OCI-LY7 (cell line): ENCODE measurements around the gene SLCO1A2.

ENCODE experiments used
- CTCF ChIP-seq: fragments of 200-600 bp; sonication (generic); conservative IDR thresholded peaks from 2 replicates; pipeline ENCODE4 v1.5.1; 2014; ENCODE audit warnings: mild to moderate bottlenecking, antibody characterized with exemption, low read length, moderate library complexity, mixed read lengths
- EZH2phosphoT487 ChIP-seq: fragments of 200-600 bp; sonication (generic); IDR thresholded peaks from 2 replicates; pipeline ENCODE4 v1.6.1; 2018; ENCODE audit warnings: low read depth, borderline replicate concordance, mild to moderate bottlenecking, mixed run types, antibody characterized with exemption, low read length, moderate library complexity, mixed read lengths

GRCh38 chr12:21276826-21277225, 57.9 kb downstream of the SLCO1A2 start:
- TF ChIP-seq CTCF (no peak), EZH2phosphoT487 (no peak)
